HEK293T (cell line): ENCODE data around the gene GRID2.

Source experiments
- ARNT ChIP-seq: fragments of 450-650 bp; IDR thresholded peaks from 2 replicates; pipeline ENCODE4 v1.6.1; 2017; ENCODE audit warnings: mild to moderate bottlenecking
- BHLHE40 ChIP-seq: fragments of 450-650 bp; IDR thresholded peaks from 2 replicates; pipeline ENCODE4 v1.6.1; 2016; ENCODE audit warnings: mild to moderate bottlenecking, moderate library complexity, borderline replicate concordance
- CTBP1 ChIP-seq: fragments of 450-650 bp; IDR thresholded peaks from 2 replicates; pipeline ENCODE4 v1.6.1; 2016; ENCODE audit warnings: borderline replicate concordance
- ELF4 ChIP-seq: fragments of 450-650 bp; IDR thresholded peaks from 2 replicates; pipeline ENCODE4 v1.6.1; 2017; ENCODE audit warnings: antibody characterized with exemption
- FOXA1 ChIP-seq: fragments of 450-650 bp; IDR thresholded peaks from 2 replicates; pipeline ENCODE4 v1.6.1; 2016; ENCODE audit warnings: mild to moderate bottlenecking
- FOXK2 ChIP-seq: fragments of 450-650 bp; IDR thresholded peaks from 2 replicates; pipeline ENCODE4 v1.6.1; 2016; ENCODE audit warnings: mild to moderate bottlenecking
- FOXM1 ChIP-seq: fragments of 450-650 bp; IDR thresholded peaks from 2 replicates; pipeline ENCODE4 v1.6.1; 2017; ENCODE audit warnings: mild to moderate bottlenecking, borderline replicate concordance
- HDGF ChIP-seq: fragments of 450-650 bp; IDR thresholded peaks from 2 replicates; pipeline ENCODE4 v1.6.1; 2017; ENCODE audit warnings: antibody characterized with exemption, borderline replicate concordance
- L3MBTL2 ChIP-seq: fragments of 450-650 bp; conservative IDR thresholded peaks from 2 replicates; pipeline ENCODE4 v1.6.1; 2016; ENCODE audit warnings: mild to moderate bottlenecking
- NFRKB ChIP-seq: fragments of 450-650 bp; IDR thresholded peaks from 2 replicates; pipeline ENCODE4 v1.6.1; 2016; ENCODE audit warnings: mild to moderate bottlenecking, moderate library complexity
- SP1 ChIP-seq: fragments of 450-650 bp; IDR thresholded peaks from 2 replicates; pipeline ENCODE4 v1.6.1; 2017
- SUZ12 ChIP-seq: fragments of 450-650 bp; IDR thresholded peaks from 2 replicates; pipeline ENCODE4 v1.6.1; 2016; ENCODE audit warnings: mild to moderate bottlenecking
- TARDBP ChIP-seq: fragments of 450-650 bp; IDR thresholded peaks from 2 replicates; pipeline ENCODE4 v1.6.1; 2016
- ZNF384 ChIP-seq: fragments of 450-650 bp; IDR thresholded peaks from 2 replicates; pipeline ENCODE4 v1.6.1; 2016

DNA sequence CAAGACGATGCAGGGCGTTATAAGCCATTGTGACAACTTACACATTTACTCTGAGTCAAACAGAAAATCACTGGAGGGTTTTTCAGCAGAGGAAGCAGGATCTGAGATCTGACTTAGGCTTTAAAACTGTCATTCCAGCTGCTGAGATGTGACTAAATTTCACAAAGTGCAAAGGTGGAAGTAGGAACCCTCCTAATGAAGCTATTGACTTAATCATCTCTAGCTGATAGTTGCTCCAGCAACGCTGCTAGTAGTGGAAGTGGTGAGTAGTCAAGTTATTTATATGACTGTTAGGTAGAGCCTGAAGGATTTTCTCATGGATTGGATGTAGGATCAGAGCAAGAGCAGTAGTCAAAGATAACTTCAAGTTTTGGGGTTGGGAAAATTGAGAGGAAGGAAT, 218.6 kb downstream of the GRID2 start:
- no peak for TF ChIP-seq SP1
- no peak for TF ChIP-seq FOXM1
- no peak for TF ChIP-seq FOXK2
- no peak for TF ChIP-seq SUZ12
- TF ChIP-seq HDGF = no peak
- no peak for TF ChIP-seq ZNF384
- no peak for TF ChIP-seq TARDBP
- no peak for TF ChIP-seq L3MBTL2
- TF ChIP-seq BHLHE40 = no peak
- TF ChIP-seq FOXA1 = no peak
- TF ChIP-seq ELF4 = no peak
- no peak for TF ChIP-seq NFRKB
- no peak for TF ChIP-seq ARNT
- TF ChIP-seq CTBP1 = no peak
